Right lobe of liver (tissue), 6 donors: ENCODE results near the gene URGCP. TPM values are rescaled to one million over a fixed set of nuclear protein-coding genes. Genes with fewer than 3 reads are reported as not detected.
A peak's percentile ranks its signal among the peaks of the same experiment; 100 is the strongest.

Source experiments
- ATAC-seq, 4 donors: fragments of 200-7000 bp; cut with Tn5 transposase; one replicate each; pipeline ENCODE4 v1.9.1; 2020; ENCODE audit warnings: mild to moderate bottlenecking in 4 of 4, moderate library complexity in 4 of 4
- DNase-seq, 3 donors: peaks; one replicate each; pipeline ENCODE4 v3.0.0-alpha.2; 2020
- H3K27ac ChIP-seq, 3 donors: fragments of 200-600 bp; one replicate each; pipeline ENCODE4 v1.8.0; 2022
- H3K27me3 ChIP-seq, 2 donors: fragments of 200-600 bp; one replicate each; pipeline ENCODE4 v1.8.0; 2022
- H3K36me3 ChIP-seq, 4 donors: fragments of 200-600 bp; sonication (generic) in 1 of 4; one replicate each; pipeline versions ENCODE4 v1.5.1 to v1.8.0; 2017 to 2022; ENCODE audit warnings: control low read depth in 1 of 4
- H3K4me1 ChIP-seq, 4 donors: fragments of 200-600 bp; sonication (generic) in 1 of 4; one replicate each; pipeline versions ENCODE4 v1.5.1 to v1.8.0; 2017 to 2022; ENCODE audit warnings: control low read depth in 1 of 4
- H3K4me3 ChIP-seq, 3 donors: fragments of 200-600 bp; one replicate each; pipeline ENCODE4 v1.8.0; 2022
- H3K9me3 ChIP-seq, 4 donors: fragments of 200-600 bp; sonication (generic) in 1 of 4; one replicate each; pipeline versions ENCODE4 v1.5.1 to v1.8.0; 2017 to 2022; ENCODE audit warnings: control low read depth in 1 of 4
- POLR2A ChIP-seq: fragments of 450-650 bp; IDR thresholded peaks from one replicate; pipeline ENCODE4 v1.6.1; 2017; ENCODE audit warnings: antibody characterized with exemption, mild to moderate bottlenecking
- WGBS: methylation state at CpG from one replicate; pipeline ENCODE4 v1.1.6; 2018; ENCODE audit warnings: low coverage, low lambda C conversion rate; ENCODE audit not compliant: insufficient coverage; ENCODE audit errors: missing lambda C conversion rate; 5-methylcytosine and 5-hydroxymethylcytosine counted together
- intact Hi-C, 2 donors: fragments of 100-400 bp; cut with DNase I; formaldehyde crosslinking; loops; one replicate each; pipeline versions ENCODE4 v1.11.2 to v1.14.1; 2022
- total RNA-seq, 6 experiments: library from RNA; depleted of rRNA in 2 of 6; stranded (reverse); fragments of >200 nt in 2 of 6; fragmentation: NEBNext Ultra II Directional in 3 of 6; extraction: Animal tissue kit (Norgen Biotek cat#: 25700) in 3 of 6; gene quantifications; one replicate each; pipeline versions ENCODE4 v1.1.0 to v1.2.4, GENCODE V29; 2016 to 2023
- TF ChIP-seq, protein P1 (sequence below), 4 donors: fragments of 200-600 bp in 3 of 4; fragments of 450-650 bp in 1 of 4; IDR thresholded peaks; one replicate each; pipeline versions ENCODE4 v1.5.1 to v1.8.0; 2016 to 2022; ENCODE audit warnings: antibody characterized with exemption in 4 of 4, mild to moderate bottlenecking in 2 of 4
- donor health status: DM: no; HTN: yes; CAD: no.
- donor health status: DM: no; HTN: no; CAD: no.
- donor health status: DM: no; HTN: no; CAD: no.
- donor health status: DM: no; HTN: yes; CAD: no.
- donor health status: DM: no; HTN: yes; CAD: no.

The URGCP gene
- total RNA-seq, 6 experiments from 2014 or later, result 13.7 to 32.2 (median 25.2) TPM

DNA sequence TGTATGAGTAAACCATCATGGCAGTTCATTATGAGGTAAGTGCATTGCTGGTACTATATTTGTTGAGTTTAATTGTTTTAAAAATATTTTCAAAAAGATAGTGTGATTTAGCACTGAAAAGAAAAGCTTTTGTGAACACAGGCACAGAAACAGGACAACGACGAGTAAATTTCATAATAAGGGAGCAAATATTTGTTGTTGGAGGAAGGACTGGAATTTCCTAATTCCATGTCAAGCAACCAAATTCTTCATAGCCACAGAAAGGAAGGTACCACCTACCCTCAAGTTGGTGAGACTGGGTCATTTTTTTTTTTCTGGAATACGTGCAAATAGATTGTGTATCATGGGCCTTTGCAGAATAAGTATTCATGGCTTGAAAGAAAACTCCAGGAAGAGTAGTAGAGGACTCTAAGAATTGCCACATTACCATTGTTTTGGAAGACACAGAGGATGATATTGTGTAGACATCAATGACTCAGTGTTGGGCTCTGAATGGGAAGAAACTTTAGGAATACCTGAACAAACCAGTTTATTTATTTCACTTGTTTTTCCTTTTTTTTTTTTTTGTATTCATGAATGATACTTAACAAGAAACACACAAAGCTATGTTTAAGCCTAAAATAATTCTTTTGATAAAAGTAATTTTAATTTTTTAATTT, 27.6 kb upstream of the URGCP start:
- no peak overlapping the region for H3K4me3 ChIP-seq
- no peaks in the 10 kb centered on the region for H3K9me3 ChIP-seq
- H3K36me3 ChIP-seq, result no peaks in the 10 kb centered on the region
- WGBS, result 14% methylated on average over 3 of the region's 3 CpGs
- intact Hi-C loops, result no loop called here
- no peaks in the 10 kb centered on the region for H3K27me3 ChIP-seq
- H3K4me1 ChIP-seq, result peaks cover 0 to 26% (median under 1%) of the 10 kb centered on the region in 4 donors
- DNase-seq (no peak), ATAC-seq (peak; percentile 27 to 72 (median 44))
- H3K27ac ChIP-seq, result no peak overlapping the region
- TF ChIP-seq, protein P1, sequence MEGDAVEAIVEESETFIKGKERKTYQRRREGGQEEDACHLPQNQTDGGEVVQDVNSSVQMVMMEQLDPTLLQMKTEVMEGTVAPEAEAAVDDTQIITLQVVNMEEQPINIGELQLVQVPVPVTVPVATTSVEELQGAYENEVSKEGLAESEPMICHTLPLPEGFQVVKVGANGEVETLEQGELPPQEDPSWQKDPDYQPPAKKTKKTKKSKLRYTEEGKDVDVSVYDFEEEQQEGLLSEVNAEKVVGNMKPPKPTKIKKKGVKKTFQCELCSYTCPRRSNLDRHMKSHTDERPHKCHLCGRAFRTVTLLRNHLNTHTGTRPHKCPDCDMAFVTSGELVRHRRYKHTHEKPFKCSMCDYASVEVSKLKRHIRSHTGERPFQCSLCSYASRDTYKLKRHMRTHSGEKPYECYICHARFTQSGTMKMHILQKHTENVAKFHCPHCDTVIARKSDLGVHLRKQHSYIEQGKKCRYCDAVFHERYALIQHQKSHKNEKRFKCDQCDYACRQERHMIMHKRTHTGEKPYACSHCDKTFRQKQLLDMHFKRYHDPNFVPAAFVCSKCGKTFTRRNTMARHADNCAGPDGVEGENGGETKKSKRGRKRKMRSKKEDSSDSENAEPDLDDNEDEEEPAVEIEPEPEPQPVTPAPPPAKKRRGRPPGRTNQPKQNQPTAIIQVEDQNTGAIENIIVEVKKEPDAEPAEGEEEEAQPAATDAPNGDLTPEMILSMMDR (IDR thresholded peaks at IDR 0.05), result no peak
- no peak for TF ChIP-seq POLR2A

DNA sequence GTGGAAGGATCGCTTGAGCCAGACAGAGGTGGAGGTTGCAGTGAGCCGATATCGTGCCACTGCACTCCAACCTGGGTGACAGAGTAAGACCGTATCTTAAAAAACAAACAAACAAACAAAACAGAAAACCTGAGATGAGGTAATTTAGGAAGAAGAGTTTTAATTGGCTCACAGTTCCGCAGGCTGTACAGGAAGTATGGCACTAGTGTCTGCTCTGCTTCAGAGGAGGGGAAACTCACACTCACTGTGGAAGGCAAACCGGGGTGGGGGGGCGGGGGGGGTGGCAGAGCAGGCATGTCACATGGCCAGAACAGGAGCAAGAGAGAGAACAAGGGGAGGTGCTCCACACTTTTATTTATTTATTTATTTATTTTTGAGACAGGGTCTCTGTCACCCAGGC, 24.9 kb upstream of the URGCP start:
- WGBS, result 43% methylated on average over 6 of the region's 7 CpGs
- H3K36me3 ChIP-seq, result no peaks in the 10 kb centered on the region
- no peaks in the 10 kb centered on the region for H3K9me3 ChIP-seq
- TF ChIP-seq, protein P1 (IDR thresholded peaks at IDR 0.05), result no peak
- no peak for TF ChIP-seq POLR2A
- intact Hi-C loops, result no loop called here
- no peaks in the 10 kb centered on the region for H3K27me3 ChIP-seq
- H3K27ac ChIP-seq, result no peak overlapping the region
- no peak for DNase-seq
- H3K4me3 ChIP-seq, result no peak overlapping the region
- ATAC-seq, result peak in 1 of 4 donors; percentile 30
- H3K4me1 ChIP-seq, result peaks cover 0 to 15% (median 0%) of the 10 kb centered on the region in 4 donors

DNA sequence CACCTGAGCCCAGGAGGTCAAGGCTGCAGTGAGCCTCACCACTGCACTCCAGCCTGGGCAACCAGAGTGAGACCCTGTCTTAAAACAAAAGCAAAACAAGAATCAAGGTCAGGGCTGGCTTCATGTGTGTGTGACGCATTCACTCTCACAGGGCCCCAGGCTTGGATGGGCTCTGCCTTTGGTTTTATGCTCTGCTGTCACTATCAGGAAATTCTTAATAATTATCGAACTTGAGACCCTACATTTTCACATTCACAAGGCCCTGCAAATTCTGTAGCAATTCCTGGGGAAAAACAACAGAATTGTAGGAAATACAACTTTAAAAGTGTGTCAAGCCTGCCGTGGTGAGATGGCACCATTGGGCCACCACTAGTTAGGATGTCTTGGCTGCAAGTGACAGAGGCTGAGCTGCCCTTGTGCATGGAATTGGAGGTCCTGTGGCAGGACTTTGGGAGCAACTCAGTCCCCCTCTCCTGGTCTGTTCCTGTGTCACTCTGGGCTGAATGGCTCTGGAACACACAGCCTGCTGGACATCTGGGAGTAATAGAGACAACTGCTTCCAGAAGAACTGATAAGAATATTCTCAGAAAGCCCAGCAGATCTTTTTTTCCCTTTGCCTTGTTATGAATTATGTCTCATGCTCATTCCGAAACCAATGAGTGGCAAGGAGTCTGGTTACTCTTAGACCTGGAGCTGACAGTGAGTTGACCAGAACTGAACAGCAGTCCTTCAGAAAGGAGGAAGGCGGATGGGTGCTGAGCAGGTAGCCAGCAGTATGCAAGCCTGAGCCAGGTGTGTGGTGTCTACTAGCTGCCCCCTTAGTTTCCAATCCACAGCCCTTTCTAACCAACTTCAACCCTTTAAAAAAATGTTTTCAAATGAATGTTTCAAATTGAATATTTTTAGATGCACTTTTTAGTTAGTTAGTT, 23.4 kb upstream of the URGCP start:
- no peak overlapping the region for H3K27ac ChIP-seq
- H3K4me1 ChIP-seq, result peaks cover 0 to 25% (median 2%) of the 10 kb centered on the region in 4 donors
- TF ChIP-seq, protein P1 (IDR thresholded peaks at IDR 0.05), result no peak
- no peak for TF ChIP-seq POLR2A
- no peaks in the 10 kb centered on the region for H3K9me3 ChIP-seq
- DNase-seq (no peak), ATAC-seq (no peak)
- WGBS, result 82% methylated on average over 5 of the region's 5 CpGs
- H3K4me3 ChIP-seq, result no peak overlapping the region
- intact Hi-C loops, result no loop called here
- H3K36me3 ChIP-seq, result no peaks in the 10 kb centered on the region
- no peaks in the 10 kb centered on the region for H3K27me3 ChIP-seq

DNA sequence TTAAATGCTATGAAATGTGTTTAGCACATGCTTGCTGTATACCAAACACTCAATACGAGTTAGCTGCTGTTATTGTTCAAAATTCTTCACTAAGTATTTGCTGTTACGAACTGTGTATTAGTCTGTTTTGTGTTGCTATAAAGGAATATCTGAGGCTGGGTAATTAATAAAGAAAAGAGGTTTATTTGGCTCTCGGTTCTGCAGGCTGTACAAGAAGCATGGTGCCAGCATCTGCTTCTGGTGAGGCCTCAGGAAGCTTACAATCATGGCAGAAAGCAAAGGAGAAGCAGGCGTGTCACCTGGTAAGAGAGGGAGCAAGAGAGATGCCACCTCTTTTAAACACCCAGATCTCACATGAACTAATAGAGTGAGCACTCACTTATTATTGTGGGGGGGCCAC, 21.4 kb upstream of the URGCP start:
- ATAC-seq (no peak), DNase-seq (no peak)
- no peaks in the 10 kb centered on the region for H3K36me3 ChIP-seq
- no peaks in the 10 kb centered on the region for H3K27me3 ChIP-seq
- WGBS, result 97% methylated on average over 3 of the region's 4 CpGs
- H3K4me3 ChIP-seq, result no peak overlapping the region
- intact Hi-C loops, result no loop called here
- H3K27ac ChIP-seq, result no peak overlapping the region
- H3K9me3 ChIP-seq, result no peaks in the 10 kb centered on the region
- peaks cover 0 to 12% (median 2%) of the 10 kb centered on the region in 4 donors for H3K4me1 ChIP-seq
- TF ChIP-seq POLR2A, result no peak
- TF ChIP-seq, protein P1 (IDR thresholded peaks at IDR 0.05), result no peak
